Subcutaneous abdominal adipose tissue (tissue), 5 donors: ENCODE data around the gene HOOK2.
"Not testable (repeated sequence)": the region's sequence is repeated elsewhere in the genome, so short reads cannot be mapped to it uniquely, and the experiment has no call there.

Experiments
- H3K27ac ChIP-seq: one replicate; pipeline ENCODE4 v1.7.0; 2013; ENCODE audit warnings: low read depth, mild to moderate bottlenecking, inconsistent platforms, low read length, moderate library complexity
- H3K27me3 ChIP-seq, 5 donors: one replicate each; pipeline ENCODE4 v1.7.0; 2013; ENCODE audit warnings: low read length in 5 of 5, inconsistent platforms in 1 of 5; ENCODE audit not compliant: control insufficient read depth in 5 of 5, insufficient read depth in 4 of 5
- H3K36me3 ChIP-seq, 5 donors: one replicate each; pipeline ENCODE4 v1.7.0; 2013; ENCODE audit warnings: low read length in 5 of 5; ENCODE audit not compliant: control insufficient read depth in 5 of 5, insufficient read depth in 5 of 5
- H3K4me1 ChIP-seq, 5 donors: one replicate each; pipeline ENCODE4 v1.7.0; 2013; ENCODE audit warnings: low read length in 5 of 5, mild to moderate bottlenecking in 3 of 5, moderate library complexity in 1 of 5; ENCODE audit not compliant: control insufficient read depth in 5 of 5, insufficient read depth in 5 of 5
- H3K4me3 ChIP-seq, 5 donors: one replicate each; pipeline ENCODE4 v1.7.0; 2013; ENCODE audit warnings: low read length in 5 of 5, low read depth in 1 of 5
- H3K9ac ChIP-seq, 5 donors: one replicate each; pipeline ENCODE4 v1.7.0; 2013; ENCODE audit warnings: low read length in 5 of 5, mild to moderate bottlenecking in 4 of 5, moderate library complexity in 3 of 5
- H3K9me3 ChIP-seq, 5 donors: one replicate each; pipeline ENCODE4 v1.7.0; 2013; ENCODE audit warnings: low read length in 5 of 5; ENCODE audit not compliant: control insufficient read depth in 5 of 5
- donor health status: healthy.
- donor health status: healthy.
- donor health status: healthy.
- donor health status: healthy.
- donor health status: healthy.

Gene HOOK2

DNA sequence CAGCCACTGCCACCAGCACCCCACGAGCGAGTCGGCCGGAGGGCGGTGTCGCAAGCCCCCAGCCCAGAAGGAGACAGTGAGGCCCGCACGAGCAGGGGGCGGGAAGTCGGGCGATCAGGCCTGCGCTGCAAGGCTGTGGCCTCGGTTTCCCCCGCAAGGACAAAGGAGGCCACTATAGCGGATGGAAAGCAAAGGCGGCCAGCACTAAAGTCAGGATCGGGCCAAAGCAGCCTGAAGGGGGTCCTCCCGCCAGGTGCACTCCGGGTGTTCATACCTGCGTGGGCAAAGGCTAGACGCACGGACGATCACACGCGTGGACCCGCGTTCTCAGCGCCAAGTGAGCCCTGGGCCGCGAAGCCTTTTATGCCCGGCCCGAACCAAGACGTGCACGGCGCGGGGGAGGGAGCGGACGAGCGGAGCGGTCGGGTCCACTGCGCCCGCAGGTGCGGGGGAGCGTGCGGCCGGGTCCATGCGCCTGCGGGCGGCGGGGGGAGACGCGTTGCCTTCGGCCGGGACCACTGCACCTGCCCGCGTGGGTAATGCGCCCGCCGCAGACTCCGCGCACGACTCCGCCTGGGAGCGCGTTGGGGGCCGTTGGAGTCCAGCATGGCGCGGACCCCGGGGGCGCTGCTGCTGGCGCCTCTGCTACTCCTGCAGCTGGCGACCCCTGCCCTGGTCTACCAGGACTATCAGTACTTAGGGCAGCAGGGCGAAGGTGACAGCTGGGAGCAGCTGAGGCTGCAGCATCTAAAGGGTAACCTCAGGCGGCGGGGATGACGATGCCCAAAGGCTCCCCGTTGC lies 26.3 kb upstream of the HOOK2 start, which contains the start of the genes PRDX2 and THSD8:
TSS of gene PRDX2 (minus strand) at position 335 of the 801 bp plus-strand sequence. CDS start 539 bp downstream, outside the sequence.
TSS of gene THSD8 (plus strand) at position 604 of the 801 bp plus-strand sequence. CDS start at position 607, 3 bp downstream.
- Histone ChIP-seq H3K4me1 (peaks cover 8 to 38% (median 36%) of the 10 kb centered on the region in 5 donors), H3K9me3 (no peaks in the 10 kb centered on the region), H3K27ac (peak within 1 kb of the TSS; percentile 60), H3K36me3 (peaks cover 0 to 26% (median 15%) of the 10 kb centered on the region in 5 donors), H3K4me3 (peak within 1 kb of the TSS; percentile 80 to 97 (median 94)), H3K9ac (peak within 1 kb of the TSS; percentile 56 to 94 (median 85)), H3K27me3 (no peaks in the 10 kb centered on the region)

DNA sequence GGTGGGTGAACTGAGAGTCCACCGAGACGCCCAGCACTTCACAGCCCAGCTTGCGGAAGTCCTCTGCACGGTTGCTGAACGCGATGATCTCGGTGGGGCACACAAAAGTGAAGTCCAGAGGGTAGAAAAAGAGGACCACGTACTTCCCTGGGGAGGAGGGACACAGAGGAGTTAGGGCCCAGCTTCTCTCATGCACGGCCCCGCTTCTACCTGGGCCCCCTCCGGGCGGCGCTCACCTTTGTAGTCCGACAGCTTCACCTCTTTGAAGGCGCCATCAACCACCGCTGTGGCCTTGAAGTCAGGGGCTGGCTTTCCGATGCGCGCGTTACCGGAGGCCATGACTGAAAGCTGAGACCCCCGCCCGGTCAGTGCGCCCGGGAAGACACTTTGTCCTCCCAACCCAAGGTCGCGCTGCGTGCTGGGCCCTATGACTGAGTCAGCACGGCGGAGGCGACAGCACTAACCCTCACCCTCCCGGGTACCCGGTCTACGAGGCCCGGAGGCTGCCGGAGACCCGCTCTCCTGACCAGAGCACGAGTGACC lies 25.6 kb upstream of the HOOK2 start:
- Histone ChIP-seq H3K27ac (peak overlapping the region; percentile 60), H3K9ac (peak overlapping the region; percentile 56 to 94 (median 85)), H3K4me3 (peak overlapping the region; percentile 67 to 97 (median 94)), H3K9me3 (no peaks in the 10 kb centered on the region), H3K4me1 (peaks cover 10 to 38% (median 34%) of the 10 kb centered on the region in 5 donors), H3K36me3 (peaks cover 0 to 28% (median 15%) of the 10 kb centered on the region in 5 donors), H3K27me3 (no peaks in the 10 kb centered on the region)

DNA sequence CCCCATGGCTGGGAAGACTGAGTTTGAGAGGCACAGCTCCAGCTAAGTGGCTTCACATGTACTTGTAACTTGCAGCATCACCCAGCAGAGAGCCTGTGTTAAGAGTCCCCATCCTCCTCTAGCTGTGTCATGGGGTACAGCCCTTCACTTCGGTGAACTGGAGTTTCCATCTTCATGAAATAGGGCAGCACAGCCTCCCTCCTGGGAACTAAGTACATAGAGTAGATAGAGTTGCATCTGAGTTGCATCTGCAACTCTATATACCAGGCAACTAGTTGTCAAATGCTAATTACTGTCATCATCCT lies 25.1 kb upstream of the HOOK2 start:
- H3K27ac ChIP-seq, result no peak overlapping the region
- peak overlapping the region; percentile 67 to 97 (median 94) for H3K4me3 ChIP-seq

DNA sequence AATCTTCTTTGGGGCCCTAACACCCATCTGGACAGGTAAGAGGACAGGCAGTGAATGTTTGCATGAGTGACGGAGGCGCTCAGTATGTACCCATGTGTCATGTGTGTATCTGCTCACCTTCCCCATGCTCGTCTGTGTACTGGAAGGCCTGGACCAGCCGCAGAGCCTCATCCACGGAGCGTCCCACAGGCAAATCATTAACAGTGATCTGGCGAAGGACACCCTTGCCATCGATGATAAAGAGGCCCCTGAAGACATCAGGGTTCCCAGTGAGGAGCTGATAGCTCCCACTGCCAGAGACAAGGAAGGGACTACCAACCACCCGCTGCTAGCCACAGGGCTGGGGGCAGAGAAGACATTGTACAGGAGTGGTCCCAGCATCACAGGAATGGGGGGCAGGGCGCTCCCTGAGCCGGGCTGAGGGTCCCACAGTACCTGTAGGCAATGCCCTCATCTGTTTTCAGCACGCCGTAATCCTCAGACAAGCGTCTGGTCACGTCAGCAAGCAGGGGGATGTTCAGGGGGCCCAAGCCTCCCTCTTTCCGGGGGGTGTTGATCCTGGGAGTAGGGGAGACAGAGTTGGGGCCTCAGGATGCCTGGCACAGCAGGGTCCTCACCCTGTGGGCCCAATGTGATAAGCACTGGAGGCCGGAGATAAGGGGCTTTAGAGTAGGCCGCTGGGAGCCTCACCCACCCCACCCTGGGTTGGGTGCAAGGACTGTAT lies 24.6 kb upstream of the HOOK2 start:
- H3K4me1 ChIP-seq, result peaks cover 10 to 39% (median 35%) of the 10 kb centered on the region in 5 donors
- peak overlapping the region in 1 of 5 donors; percentile 94 for H3K9ac ChIP-seq
- H3K9me3 ChIP-seq, result no peaks in the 10 kb centered on the region
- no peak overlapping the region for H3K4me3 ChIP-seq
- H3K27ac ChIP-seq, result no peak overlapping the region
- peaks cover 0 to 28% (median 15%) of the 10 kb centered on the region in 5 donors for H3K36me3 ChIP-seq
- H3K27me3 ChIP-seq, result no peaks in the 10 kb centered on the region

More for the DNA sequence above, 25.1 kb upstream of the HOOK2 start:
- H3K9me3 ChIP-seq, result no peaks in the 10 kb centered on the region
- H3K27me3 ChIP-seq, result no peaks in the 10 kb centered on the region
- peaks cover 10 to 39% (median 35%) of the 10 kb centered on the region in 5 donors for H3K4me1 ChIP-seq
- H3K36me3 ChIP-seq, result peaks cover 0 to 28% (median 15%) of the 10 kb centered on the region in 5 donors
- peak overlapping the region in 3 of 5 donors; percentile 56 to 94 (median 92) for H3K9ac ChIP-seq

DNA sequence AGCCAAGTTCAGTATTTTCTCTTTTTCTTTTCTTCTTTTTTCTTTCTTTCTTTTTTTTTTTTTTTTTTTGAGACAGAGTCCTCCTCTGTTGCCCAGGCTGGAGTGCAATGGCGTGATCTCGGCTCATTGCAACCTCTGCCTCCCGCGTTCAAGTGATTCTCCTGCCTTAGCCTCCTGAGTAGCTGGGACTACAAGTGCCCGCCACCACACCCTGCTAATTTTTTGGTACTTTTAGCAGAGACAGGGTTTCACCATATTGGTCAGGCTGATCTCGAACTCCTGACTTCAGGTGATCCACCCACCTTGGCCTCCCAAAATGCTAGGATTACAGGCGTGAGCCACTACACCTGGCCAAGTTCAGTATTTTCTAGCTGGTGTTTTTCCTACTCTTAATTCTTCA lies 22.3 kb upstream of the HOOK2 start:
- not testable (repeated sequence) for H3K27me3 ChIP-seq, H3K9me3 ChIP-seq, H3K9ac ChIP-seq, H3K4me3 ChIP-seq, H3K27ac ChIP-seq
- Histone ChIP-seq H3K36me3 (peaks cover 0 to 28% (median 15%) of the 10 kb centered on the region in 5 donors), H3K4me1 (peaks cover 10 to 43% (median 38%) of the 10 kb centered on the region in 5 donors)

DNA sequence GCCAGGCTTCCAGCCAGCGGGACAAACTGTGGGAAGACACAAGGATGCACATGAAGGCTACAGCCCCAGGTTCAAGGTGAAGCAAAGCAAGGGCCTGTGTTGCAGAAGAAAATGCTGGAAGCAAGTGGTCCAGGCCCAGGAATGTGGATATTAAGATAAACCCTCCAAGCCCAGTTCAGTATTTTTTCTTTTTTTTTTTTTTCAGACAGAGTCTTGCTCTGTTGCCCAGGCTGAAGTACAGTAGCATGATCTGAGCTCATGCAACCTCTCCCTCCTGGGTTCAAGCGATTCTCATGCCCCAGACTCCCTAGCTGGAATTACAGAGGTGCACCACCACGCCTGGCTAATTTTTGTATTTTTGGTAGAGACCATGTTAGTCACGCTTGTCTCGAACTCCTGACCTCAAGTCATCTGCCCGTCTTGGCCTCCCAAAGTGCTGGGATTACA lies 21.8 kb upstream of the HOOK2 start:
- no peak overlapping the region for H3K4me3 ChIP-seq
- no peak overlapping the region for H3K9ac ChIP-seq
- peaks cover 0 to 28% (median 15%) of the 10 kb centered on the region in 5 donors for H3K36me3 ChIP-seq
- peaks cover 10 to 39% (median 34%) of the 10 kb centered on the region in 5 donors for H3K4me1 ChIP-seq
- no peaks in the 10 kb centered on the region for H3K27me3 ChIP-seq
- H3K27ac ChIP-seq, result no peak overlapping the region
- H3K9me3 ChIP-seq, result no peaks in the 10 kb centered on the region

DNA sequence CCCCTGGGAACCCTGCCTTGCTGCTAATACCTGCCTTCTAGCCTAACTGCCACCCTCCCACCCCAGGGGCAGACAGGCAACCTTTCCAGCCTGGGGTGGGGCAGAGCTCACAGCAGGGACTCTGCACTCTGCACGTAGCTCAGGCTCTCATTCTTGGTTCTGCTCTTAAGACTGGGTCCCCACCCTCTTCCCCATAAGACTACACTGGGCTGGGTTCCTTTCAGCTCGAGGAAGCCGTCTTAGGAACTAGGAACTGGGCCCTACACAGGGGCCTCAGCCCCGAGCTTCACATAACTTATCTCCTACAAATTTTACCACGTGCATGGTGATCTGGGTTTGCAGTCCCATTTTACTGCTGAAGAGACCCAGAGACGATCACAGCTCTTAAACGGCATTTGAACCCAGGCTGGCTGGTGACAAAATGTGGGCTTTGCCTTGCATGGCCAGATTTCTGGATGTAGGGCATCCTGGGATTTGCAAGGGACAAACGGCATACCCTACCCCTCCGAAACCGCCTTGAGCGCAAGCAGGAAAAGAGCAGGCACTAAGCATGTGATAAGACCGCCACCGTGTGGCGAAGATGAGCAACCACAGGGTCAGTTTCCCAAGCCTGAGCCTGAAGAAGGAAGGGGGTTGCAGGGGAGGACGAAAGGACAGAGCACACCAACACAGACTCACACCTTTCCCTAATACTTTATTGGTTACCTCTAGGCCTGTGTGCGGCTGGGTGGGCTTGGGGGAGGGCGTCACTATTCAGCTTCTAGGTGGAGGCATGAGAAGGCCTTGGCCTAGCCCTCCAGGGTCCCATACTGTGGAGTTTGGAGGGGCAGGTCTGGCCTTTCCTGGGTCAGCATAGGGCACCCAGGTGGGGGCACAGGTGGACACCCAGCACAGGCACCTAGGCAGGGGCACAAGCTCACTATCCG lies 21.1 kb upstream of the HOOK2 start:
- Histone ChIP-seq H3K4me3 (peak overlapping the region in 4 of 5 donors; percentile 27 to 42 (median 32)), H3K36me3 (peaks cover 0 to 28% (median 15%) of the 10 kb centered on the region in 5 donors)

DNA sequence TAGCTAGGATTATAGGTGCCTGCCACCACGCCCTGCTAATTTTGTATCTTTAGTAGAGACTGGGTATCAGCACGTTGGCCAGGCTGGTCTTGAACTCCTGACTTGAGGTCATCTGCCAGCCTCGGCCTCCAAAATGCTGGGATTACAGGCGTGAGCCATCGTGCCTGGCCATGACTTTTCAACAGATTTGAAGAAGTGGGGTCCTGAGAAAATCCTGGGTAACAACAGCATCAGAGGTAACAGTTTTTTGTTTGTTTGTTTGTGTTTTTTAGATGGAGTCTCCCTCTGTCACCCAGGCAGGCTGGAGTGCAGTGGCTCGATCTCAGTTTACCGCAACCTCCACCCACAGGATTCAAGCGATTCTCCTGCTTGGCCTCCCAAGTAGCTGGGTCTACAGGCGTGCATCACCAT lies 19.6 kb upstream of the HOOK2 start:
- peak overlapping the region in 1 of 5 donors; percentile 59 for H3K4me3 ChIP-seq
- H3K9me3 ChIP-seq, result no peaks in the 10 kb centered on the region
- peaks cover 7 to 32% (median 24%) of the 10 kb centered on the region in 5 donors for H3K4me1 ChIP-seq
- peak overlapping the region; percentile 100 for H3K27ac ChIP-seq
- no peak overlapping the region for H3K9ac ChIP-seq
- H3K36me3 ChIP-seq, result peaks cover 0 to 23% (median 11%) of the 10 kb centered on the region in 5 donors
- no peaks in the 10 kb centered on the region for H3K27me3 ChIP-seq

More for the DNA sequence above, 21.1 kb upstream of the HOOK2 start:
- no peak overlapping the region for H3K9ac ChIP-seq
- no peaks in the 10 kb centered on the region for H3K27me3 ChIP-seq
- H3K27ac ChIP-seq, result peak overlapping the region; percentile 50
- peaks cover 10 to 31% (median 27%) of the 10 kb centered on the region in 5 donors for H3K4me1 ChIP-seq
- H3K9me3 ChIP-seq, result no peaks in the 10 kb centered on the region
